ENCODE measurements around the gene JSRP1. TPM values are rescaled to one million over a fixed set of nuclear protein-coding genes. Genes with fewer than 3 reads are reported as not detected.

The JSRP1 gene
- total RNA-seq, 4 donors from 2014 or later: not detected

DNA sequence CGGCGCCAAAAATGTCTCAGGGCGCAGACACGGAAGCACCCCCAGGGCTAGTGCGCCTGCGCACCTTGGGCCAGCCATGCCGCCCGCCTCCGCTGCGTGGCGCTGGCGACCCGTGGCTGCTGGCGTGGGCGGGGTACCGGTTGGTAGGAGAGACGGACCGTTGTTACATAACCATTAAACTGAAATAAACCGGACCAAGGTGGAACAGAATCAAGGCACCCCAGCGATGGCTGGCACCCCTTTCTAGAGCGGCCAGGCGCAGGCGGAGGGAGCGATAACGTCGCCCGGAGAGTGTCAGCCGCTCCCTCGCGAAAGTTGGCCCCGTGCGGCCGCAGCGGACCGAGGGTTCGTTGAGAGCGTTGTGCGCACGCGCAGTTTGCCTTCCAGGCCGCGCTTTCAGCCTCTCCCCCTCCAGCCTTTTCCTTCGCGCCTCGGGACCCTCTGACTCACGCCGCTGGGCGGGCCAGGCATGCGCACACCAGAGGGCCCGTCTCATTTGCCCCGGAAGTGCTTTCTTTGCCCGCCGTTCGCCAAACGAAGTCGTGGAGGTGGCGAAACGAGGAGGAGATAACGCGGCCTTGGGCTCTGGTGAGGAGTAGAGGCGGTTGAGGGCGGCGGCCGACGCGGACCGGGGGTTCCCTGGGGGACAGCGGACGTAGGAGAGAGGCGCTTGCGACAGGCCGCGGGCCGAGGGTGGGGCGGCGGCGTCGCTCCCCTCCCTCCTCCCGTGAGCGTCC, 19.7 kb downstream of the JSRP1 start, which contains the start of the genes PLEKHJ1 and SF3A2:
Gene PLEKHJ1 (minus strand): TSS at position 16 of the 737 bp plus-strand sequence. CDS start 81 bp downstream, outside the sequence.
Gene SF3A2 (plus strand): TSS at position 511 of the 737 bp plus-strand sequence. CDS start 6,595 bp downstream, outside the sequence.
- intact Hi-C loops (cut with DNase I; ENCODE audit: low total_unique reads): loop anchor here (5.0 kb wide), 1 partner anchor 36 kb away; no protein-coding TSS in a partner anchor
- DNase-seq: peak; percentile 97 to 99
- TF ChIP-seq, protein P1, sequence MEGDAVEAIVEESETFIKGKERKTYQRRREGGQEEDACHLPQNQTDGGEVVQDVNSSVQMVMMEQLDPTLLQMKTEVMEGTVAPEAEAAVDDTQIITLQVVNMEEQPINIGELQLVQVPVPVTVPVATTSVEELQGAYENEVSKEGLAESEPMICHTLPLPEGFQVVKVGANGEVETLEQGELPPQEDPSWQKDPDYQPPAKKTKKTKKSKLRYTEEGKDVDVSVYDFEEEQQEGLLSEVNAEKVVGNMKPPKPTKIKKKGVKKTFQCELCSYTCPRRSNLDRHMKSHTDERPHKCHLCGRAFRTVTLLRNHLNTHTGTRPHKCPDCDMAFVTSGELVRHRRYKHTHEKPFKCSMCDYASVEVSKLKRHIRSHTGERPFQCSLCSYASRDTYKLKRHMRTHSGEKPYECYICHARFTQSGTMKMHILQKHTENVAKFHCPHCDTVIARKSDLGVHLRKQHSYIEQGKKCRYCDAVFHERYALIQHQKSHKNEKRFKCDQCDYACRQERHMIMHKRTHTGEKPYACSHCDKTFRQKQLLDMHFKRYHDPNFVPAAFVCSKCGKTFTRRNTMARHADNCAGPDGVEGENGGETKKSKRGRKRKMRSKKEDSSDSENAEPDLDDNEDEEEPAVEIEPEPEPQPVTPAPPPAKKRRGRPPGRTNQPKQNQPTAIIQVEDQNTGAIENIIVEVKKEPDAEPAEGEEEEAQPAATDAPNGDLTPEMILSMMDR (IDR thresholded peaks at IDR 0.05): peak; percentile 99 to 100 (median 99)
- TF ChIP-seq POLR2A (IDR thresholded peaks at IDR 0.05): peak; percentile 47 to 76
- H3K27me3 ChIP-seq: no peaks in the 10 kb centered on the region
- peak within 1 kb of the TSS; percentile 92 to 93 for H3K4me3 ChIP-seq
- H3K36me3 ChIP-seq: no peaks in the 10 kb centered on the region
- no peaks in the 10 kb centered on the region for H3K9me3 ChIP-seq
- H3K4me1 ChIP-seq: peaks cover 13 to 45% of the 10 kb centered on the region in 2 donors
- peak within 1 kb of the TSS; percentile 99 for H3K27ac ChIP-seq

- Histone ChIP-seq H3K36me3 (no peaks in the 10 kb centered on the region), H3K4me1 (peaks cover 13 to 40% of the 10 kb centered on the region in 2 donors), H3K27ac (peak overlapping the region; percentile 99), H3K27me3 (no peaks in the 10 kb centered on the region), H3K9me3 (no peaks in the 10 kb centered on the region), H3K4me3 (peak overlapping the region; percentile 92 to 93)
- intact Hi-C loops (cut with DNase I; ENCODE audit: low total_unique reads): loop anchor here (5.0 kb wide), 1 partner anchor 36 kb away; no protein-coding TSS in a partner anchor
- DNase-seq: no peak
- TF ChIP-seq, protein P1 (IDR thresholded peaks at IDR 0.05): no peak
- peak in 1 of 2 donors; percentile 16 for TF ChIP-seq POLR2A (IDR thresholded peaks at IDR 0.05)
These were observed 20.2 kb downstream of the JSRP1 start for GRCh38 chr19:2236064-2236313.

DNA sequence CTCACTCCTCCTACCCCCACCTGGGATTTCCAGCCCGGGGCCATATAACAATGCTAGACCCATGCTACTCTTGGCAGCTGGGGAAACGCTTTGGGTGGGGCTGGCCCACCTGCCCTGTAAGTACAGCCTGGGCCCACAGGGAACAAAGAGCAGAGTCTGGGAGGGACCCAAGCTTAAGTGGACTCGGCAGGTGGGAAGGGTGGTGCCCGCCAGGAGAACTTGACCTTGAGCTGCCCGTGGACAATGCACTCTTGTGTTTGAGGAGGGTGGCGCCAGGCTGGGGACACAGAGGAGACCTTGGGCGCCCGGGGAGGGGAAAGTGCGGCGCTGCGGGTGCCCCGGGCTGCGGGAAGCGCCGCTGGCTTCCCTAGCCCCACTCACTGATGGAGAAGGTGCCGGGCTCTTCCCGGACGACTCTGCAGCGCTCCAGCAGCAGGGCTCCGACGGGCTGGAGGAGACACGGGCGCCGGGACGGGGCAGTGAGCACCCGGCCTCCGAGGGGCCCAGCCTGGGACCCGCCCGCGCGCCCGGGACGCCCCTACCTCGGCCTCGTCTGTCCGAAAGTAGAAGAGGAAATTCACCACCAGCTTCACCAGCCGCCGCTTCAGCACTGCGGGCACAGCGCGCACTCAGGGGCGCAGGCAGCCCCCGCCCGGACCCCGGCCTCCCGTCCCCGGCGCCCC, 20.7 kb downstream of the JSRP1 start:
- DNase-seq: no peak
- H3K27me3 ChIP-seq: no peaks in the 10 kb centered on the region
- intact Hi-C loops (cut with DNase I; ENCODE audit: low total_unique reads): loop anchor here (5.0 kb wide), 1 partner anchor 37 kb away; no protein-coding TSS in a partner anchor
- no peaks in the 10 kb centered on the region for H3K9me3 ChIP-seq
- H3K36me3 ChIP-seq: no peaks in the 10 kb centered on the region
- TF ChIP-seq, protein P1 (IDR thresholded peaks at IDR 0.05): no peak
- no peak for TF ChIP-seq POLR2A (IDR thresholded peaks at IDR 0.05)
- H3K4me3 ChIP-seq: peak overlapping the region; percentile 92 to 93
- H3K27ac ChIP-seq: peak overlapping the region; percentile 99
- peaks cover 13 to 36% of the 10 kb centered on the region in 2 donors for H3K4me1 ChIP-seq

GRCh38 chr19:2234996-2235380, 21.2 kb downstream of the JSRP1 start:
- Histone ChIP-seq H3K4me1 (peaks cover 13 to 30% of the 10 kb centered on the region in 2 donors), H3K9me3 (no peaks in the 10 kb centered on the region), H3K4me3 (peak overlapping the region; percentile 92 to 93), H3K27me3 (no peaks in the 10 kb centered on the region), H3K27ac (peak overlapping the region in 1 of 2 donors; percentile 99), H3K36me3 (no peaks in the 10 kb centered on the region)
- no peak for DNase-seq
- intact Hi-C loops (cut with DNase I; ENCODE audit: low total_unique reads): loop anchor here (5.0 kb wide), 1 partner anchor 37 kb away; no protein-coding TSS in a partner anchor
- TF ChIP-seq, protein P1 (IDR thresholded peaks at IDR 0.05): no peak
- TF ChIP-seq POLR2A (IDR thresholded peaks at IDR 0.05): no peak
